Ovary (tissue), 3 donors: Measurements from ENCODE around the gene TRRAP.

ENCODE experiments used
- CTCF ChIP-seq, 3 donors: fragments of 450-650 bp in 2 of 3; fragments of 200-600 bp in 1 of 3; IDR thresholded peaks; one replicate each; pipeline versions ENCODE4 v1.5.1 to v1.8.0; 2016 to 2022; ENCODE audit warnings: antibody characterized with exemption in 3 of 3, mild to moderate bottlenecking in 1 of 3
- EP300 ChIP-seq: sonication (generic); formaldehyde crosslinking; IDR thresholded peaks from one replicate; pipeline ENCODE4 v1.6.1; 2017; ENCODE audit warnings: antibody characterized with exemption
- POLR2A ChIP-seq: fragments of 450-650 bp; IDR thresholded peaks from one replicate; pipeline ENCODE4 v1.6.1; 2017; ENCODE audit warnings: antibody characterized with exemption, mild to moderate bottlenecking, moderate library complexity
- donor health status: DM: no; HTN: no; CAD: no.

- no peak for TF ChIP-seq CTCF (IDR thresholded peaks at IDR 0.05)
- no peak for TF ChIP-seq POLR2A
- no peak for TF ChIP-seq EP300
Measured at GRCh38 chr7:99019523-99020412, 141.4 kb downstream of the TRRAP start.
